NCI-H226 (cell line): Measurements from ENCODE around the gene RIBC2.
"Not testable (repeated sequence)": the region's sequence is repeated elsewhere in the genome, so short reads cannot be mapped to it uniquely, and the experiment has no call there.

ENCODE experiments used
- DNase-seq: peaks from one replicate; pipeline ENCODE4 v3.0.0-alpha.2; 2015

The RIBC2 gene, protein sequence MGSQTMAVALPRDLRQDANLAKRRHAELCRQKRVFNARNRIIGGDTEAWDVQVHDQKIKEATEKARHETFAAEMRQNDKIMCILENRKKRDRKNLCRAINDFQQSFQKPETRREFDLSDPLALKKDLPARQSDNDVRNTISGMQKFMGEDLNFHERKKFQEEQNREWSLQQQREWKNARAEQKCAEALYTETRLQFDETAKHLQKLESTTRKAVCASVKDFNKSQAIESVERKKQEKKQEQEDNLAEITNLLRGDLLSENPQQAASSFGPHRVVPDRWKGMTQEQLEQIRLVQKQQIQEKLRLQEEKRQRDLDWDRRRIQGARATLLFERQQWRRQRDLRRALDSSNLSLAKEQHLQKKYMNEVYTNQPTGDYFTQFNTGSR

DNA sequence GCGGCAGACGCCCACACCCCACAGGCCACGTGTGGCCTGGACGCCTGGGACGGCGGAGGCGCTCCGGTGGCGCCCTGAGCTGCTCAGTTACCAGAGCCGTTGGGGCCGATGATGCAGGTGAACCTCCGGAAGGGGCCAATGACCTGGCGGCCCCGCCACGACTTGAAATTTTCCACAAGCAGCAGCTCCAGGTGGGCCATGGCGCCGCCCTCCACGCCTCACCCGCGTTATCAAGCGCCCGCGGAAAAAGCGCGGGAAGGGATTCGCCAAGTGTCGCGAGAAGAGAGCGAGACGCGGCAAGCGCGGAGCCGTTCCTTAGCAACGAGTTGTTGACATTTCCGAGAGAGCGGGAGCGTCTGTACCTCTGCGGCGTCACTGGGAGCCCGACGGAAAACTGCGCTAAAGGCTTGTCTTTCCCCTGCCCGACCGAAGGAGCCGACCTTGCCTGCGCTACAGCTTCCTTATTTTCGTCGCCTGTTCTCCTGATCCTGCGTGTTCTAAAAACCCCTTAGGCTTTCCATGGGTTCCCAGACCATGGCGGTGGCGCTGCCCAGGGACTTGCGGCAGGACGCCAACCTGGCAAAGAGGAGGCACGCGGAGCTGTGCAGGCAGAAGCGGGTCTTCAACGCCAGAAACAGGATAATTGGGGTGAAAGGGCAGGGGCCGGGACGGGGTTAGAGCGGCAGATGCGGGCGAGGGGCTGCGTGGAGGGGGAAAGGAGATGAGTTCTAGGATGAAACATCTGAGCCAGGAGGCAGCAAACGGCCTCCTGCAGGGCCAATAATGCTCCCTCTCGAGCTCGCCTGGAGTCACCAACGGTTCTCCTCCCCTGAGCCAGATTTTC is at the start of gene RIBC2, which contains the start of gene SMC1B:
TSS of gene RIBC2 (plus strand) at position 326 of the 844 bp plus-strand sequence. CDS start at position 520, 194 bp downstream.
TSS of gene SMC1B (minus strand) at position 232 of the 844 bp plus-strand sequence. CDS start at position 200, 32 bp downstream.
- DNase-seq: no peak

DNA sequence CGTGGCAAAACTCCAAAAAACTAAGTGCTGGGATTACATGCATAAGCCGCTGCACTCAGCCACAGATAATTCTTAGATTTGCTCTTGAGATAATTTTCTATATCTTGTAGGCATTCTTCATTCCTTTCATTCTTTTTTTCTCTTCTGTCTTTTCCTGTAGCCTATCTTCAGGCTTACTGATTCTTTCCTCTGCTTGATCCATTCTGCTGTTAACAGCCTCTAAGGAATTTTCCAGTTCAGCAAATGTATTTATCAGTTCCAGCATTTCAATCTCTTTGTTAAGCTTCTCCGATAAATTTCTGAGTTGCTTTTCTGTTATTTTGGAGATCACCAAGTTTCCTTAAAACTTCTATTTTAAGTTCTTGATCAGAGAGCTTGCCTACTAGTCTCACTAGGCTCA is 46.8 kb upstream of the RIBC2 start:
- no peak for DNase-seq

DNA sequence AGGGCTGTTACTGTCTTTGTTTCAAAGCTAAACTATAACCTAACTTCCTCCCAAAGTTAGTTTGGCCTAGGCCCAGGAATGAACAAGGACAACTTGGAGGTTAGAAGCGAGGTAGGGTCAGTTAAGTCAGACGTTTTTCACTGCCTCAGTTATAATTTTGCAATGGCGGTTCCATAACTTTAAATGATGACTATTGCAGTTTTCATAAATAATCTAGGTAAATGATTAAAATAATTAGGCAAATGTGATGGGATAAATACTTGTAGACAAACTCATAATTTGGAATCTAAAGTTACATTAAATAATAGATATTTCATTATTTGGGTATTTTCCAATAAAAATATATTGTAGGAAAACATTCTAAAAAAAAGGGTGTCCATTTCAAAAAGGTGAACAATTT is 39.9 kb upstream of the RIBC2 start:
- not testable (repeated sequence) for DNase-seq

DNA sequence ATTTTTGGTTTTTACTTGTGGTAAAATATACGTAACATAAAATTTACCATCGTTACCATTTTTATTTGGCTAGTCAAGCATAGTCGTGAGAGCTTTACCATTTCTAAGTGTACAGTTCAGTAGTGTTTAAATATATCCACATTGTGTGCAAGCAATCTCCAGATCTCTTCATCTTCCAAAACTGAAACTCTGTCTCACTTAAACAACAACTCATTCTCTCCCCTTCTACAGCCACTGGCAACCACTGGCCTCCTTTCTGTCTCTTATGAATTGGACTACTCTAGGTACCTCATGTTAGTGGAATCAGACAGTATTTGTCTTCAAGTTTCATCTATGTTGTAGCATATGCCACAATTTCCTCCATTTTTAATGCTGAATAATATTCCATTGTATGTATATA is 37.5 kb upstream of the RIBC2 start:
- no peak for DNase-seq

DNA sequence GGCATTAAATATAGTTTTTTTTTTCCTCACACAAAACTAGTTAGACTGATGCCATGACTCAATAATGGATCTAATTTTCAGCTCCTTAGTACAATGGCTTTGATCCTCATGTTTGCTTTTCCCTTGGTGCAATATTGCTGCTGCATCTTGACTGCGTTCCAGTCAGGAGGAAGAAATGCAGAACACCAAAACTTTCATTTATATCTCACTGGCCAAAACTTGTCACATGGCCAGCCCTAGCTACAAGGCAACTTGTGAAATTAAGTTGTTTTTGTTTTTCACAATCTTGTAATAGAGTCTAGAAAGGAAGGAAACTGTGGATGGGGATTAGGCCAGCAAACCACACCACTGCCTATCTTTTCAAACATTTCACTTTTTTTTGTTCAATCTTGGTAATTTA is 36.8 kb upstream of the RIBC2 start:
- DNase-seq: no peak

DNA sequence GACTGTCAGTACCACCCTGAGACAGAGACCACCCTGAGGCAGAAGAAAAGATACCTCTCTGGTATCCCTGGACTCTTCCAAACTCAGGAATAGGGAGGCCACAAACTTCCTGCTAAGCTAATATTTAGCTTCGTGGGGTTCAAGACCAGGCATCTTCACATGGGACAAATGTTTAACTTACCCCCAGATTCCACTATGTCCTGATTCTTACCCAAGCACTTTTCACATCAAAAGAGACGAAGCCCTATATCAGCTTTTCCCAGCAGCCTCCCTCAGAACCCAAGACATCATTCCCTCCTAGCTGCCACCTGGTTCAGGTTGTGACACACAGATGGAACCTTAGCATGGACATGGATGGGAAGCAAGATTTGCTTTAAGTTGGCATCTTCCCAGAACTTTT is 32.1 kb upstream of the RIBC2 start:
- no peak for DNase-seq

DNA sequence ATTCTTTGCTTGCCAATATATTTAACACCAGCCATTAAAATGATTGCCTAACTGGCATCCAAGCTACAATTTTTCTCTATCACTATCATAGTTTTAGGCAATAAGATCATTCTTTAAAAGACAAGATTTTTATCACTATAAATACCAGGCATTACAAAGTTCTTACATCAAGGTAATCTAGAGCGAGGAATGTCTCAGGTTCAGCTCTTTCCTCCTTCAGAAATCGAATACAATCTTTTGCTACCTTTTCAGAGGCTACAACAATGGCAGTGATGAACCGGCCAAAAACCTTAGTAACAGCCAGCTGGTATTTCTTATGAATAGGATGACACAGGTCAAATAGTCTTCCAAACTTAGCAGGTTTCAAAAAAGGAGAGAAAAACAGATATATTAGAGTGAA is 23.9 kb upstream of the RIBC2 start:
- DNase-seq: no peak

DNA sequence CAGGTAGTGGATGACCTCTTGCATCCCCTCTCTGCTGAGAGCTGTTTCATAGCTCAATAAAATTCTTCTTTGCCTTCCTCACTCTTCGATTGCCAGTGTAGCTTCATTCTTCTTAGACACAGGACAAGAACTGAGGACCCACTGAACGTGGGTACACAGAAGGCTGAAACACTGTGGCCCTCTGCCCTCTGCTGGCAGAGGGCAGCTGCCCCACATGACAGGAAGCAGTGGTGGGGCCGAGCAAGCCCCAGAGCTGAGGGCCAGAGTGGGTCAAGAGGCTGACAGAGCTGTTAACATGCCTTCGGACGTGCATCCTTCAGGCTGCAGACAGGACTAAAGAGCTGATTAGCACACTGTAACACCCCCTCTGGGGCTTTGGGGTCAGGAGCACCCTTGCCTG is 15.7 kb upstream of the RIBC2 start:
- no peak for DNase-seq

DNA sequence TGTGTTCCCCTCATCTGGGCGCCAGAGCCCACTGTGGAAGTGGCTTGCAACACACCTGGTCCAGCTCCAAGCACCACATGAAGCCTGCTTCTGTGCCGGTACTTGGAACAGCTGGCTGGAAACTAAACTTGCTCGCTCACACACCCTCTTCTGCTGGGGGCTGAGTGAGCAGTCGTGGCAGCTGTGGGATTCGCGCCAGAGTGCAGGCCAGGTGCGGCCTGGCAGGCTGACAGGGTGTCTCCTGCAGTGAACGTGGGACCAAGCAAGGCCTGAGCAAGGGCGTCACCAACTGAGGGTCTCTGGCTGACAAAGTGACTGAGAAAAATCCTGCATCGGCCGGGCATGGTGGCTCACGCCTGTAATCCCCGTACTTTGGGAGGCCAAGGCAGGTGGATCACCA is 15.3 kb upstream of the RIBC2 start:
- no peak for DNase-seq

DNA sequence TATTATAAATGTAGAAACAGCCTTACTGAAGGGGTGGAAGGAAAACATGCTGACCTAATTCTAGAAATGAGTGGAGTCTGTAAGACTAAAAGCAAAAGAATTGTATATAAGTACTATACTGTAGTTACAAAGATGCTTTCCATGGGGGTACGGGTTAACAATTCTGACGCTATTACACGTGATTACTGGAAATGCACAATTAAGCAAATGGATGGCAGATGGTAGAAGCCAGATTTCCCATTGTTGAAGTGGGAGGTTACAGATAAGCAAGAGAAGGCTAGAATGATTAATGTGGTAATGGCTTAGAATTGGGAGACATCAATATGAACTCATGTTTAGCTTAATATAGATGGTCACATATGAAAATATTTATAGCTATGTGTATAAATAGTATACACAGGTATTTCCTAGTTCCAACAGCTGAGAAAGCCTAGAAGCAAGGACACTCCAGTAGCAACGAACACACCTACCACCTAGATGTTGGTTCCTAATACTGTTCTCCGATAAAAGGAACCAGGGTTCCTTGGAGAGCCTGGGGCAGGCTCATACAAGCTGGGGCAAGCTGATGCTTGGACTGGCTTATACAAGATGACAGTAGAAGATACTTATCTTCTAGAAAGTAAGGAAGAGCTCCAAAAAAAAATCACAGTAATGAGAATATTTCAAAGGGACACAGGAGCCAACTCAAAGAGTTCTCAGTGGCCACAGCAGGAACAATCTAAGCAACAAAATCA is 13.6 kb upstream of the RIBC2 start:
- DNase-seq: no peak

DNA sequence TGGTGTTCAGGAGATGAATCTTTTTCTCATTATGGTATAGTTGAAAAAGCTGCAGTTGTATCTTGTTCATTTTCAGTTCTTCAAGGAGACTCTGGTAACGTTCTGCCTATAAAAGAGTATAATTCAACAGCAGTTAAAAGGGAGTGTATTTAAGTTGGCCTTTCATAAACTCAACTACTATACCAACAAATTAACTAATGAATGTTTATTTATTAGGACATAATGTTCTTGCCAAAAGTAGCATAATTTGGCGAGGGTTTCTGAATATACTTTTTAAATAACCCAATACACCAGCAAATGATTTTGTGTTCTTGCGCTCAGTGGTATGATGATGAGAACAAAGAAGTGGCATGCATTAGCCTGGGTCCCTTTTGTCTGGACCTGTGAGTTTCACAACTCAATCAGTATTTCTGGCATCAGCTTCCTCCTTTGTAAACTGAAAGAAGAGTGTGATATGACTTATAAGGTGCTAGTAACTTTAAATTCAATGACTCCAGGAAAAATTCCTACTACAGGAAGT is 11.0 kb upstream of the RIBC2 start:
- DNase-seq: no peak

DNA sequence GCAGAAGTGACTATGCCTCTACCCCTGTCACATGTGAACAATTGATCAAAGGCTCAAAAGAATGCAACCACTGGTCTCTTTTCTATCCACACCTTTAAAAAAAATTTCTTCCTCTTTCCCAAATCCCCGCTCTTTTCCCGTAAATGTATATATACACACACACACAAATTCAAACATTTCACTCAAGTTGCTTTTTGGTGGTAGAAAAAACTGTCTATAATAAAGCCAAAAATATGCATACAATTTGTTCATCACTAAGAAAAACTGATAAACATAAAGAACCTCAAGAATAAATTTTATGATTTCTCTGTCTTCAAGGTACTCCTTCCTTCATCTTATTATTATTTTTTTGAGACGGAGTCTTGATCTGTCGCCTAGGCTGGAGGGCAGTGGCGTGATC is 5.7 kb upstream of the RIBC2 start:
- no peak for DNase-seq

DNA sequence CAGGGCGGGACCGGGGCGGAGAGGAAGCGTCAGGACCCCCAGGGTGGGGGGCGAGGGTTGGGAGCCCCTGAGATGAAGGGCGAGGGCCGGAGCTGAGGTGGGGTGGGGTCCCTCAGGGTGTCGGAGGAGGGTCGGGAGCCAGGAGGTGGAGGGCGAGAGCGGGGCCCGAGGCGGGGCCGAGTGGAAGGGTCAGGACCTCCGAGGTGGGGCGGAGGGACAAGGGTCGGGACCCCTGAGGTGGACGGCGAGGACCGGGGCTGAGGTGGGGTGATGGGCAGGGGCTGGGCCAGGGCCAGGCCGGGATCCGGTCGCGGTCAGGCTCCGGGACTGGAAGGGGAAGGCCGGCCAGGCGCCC is 503 bp upstream of the RIBC2 start:
- DNase-seq: no peak

DNA sequence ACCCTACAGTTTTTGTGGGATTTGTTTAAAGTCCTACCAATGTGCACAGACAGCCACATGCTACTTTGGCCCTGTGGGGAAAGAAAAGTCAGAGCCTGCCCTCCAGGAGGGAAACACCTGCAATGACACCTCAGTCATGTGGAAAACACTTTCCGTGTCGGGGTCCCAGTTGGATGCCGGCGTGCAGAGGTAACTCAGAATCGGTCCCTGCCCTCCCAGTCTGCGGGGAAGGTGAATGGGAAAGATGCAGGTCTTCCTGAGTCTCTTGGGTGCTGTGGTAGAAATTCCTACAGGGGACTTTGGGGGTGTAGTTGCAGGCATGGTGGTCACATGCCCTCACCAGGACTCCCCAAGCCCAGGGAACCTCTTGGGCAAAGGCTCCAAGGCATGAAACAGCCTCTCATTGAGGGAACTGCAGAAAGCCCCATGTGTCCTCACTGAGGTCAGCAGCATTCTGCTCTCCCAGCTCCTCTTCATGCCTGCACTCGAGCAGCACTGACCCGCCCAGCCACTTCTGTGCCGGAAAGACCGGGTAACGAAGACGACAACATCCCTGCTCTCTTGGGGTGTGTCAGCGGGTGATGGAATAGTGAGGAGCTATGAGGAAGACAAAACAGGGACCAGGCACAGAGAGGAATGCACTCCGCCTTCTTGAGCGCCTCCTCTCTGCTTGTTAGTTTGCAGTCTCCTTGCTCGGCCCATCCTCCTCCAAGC is 4.7 kb downstream of the RIBC2 start:
- no peak for DNase-seq

DNA sequence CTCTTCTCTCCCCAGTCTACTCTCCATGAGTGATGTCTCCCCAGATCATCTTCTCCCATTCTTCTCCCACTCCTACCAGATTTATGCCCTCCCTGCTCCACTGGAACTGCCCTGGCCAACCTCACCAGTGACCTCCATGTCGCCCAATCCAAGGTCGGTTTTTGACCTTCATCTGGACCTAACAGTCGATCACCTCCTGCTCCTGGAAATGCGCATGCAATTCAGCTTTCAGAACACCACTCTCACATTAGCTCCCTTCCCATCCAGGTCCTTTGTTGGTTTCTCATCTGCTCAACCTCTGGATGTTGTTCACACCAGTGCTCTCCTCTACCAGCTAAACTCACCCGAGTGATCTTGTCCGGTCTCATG is 5.3 kb downstream of the RIBC2 start:
- no peak for DNase-seq

DNA sequence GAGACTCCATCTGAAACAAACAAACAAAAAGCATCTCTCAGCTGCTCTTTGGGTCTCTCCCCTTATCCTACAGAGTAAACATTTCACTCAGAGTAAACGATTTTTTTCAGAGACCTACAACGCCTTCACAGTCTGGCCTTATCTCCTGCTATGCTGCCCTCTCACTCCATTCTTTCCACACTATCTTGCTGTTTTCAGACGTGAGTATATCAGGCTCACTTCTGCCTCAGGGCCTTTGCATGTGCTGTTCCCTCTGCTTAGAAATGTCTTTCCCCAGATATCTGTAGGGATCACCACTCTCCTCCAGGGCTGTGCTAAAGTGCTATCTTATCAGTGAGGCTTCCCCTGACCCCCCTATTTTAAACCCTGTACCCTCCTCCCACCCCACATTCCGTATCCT is 6.5 kb downstream of the RIBC2 start:
- DNase-seq: no peak

DNA sequence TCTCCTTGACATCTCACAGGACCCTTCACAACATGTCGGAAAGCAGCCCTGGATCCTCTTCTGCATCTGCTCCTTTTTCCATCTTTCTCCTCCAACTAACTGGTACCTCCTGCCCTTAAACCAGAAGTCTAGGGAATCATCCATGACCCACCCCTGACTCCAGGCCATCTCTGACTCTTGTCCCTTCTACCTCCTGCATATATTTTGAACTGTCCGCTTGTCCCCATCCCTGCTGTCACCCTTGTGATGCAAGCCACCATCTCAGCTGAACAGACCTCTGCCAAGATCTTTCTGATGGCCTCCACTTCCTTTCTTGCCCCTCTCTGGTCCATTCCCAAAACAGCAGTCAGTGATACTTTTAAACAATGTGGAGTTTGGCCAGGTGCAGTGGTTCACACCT is 7.0 kb downstream of the RIBC2 start:
- DNase-seq: no peak

DNA sequence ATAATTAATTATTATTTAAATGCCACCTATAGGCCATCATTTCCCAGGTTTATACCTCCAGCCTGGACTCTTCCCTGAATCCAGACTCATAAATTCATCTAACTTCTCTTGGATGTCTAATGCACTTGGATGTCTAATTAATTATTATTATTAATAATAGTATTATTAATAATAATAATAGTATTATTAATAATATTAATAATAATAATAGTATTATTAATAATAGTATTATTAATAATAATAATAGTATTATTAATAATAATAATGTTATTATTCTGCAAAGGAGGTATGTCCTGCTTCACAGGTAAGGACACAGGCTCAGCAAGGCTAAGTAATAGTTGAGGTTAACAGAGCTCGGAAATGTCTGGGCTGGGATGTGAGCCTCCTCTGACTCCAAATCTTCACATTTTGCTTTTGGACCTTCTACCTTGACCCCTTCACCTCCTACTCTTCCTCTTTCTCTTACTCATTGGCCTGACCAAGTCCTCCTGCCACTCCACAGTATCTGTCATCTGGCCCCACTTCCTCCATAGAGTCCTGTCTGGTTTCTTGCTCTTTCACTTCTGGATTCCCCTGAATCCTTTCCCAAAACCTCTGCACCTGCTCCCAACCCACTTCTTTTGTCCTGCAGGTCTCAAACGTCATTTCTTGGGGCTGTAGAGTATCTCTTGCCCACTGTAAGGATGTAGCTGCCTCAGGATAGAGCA is 8.0 kb downstream of the RIBC2 start:
- DNase-seq: no peak

DNA sequence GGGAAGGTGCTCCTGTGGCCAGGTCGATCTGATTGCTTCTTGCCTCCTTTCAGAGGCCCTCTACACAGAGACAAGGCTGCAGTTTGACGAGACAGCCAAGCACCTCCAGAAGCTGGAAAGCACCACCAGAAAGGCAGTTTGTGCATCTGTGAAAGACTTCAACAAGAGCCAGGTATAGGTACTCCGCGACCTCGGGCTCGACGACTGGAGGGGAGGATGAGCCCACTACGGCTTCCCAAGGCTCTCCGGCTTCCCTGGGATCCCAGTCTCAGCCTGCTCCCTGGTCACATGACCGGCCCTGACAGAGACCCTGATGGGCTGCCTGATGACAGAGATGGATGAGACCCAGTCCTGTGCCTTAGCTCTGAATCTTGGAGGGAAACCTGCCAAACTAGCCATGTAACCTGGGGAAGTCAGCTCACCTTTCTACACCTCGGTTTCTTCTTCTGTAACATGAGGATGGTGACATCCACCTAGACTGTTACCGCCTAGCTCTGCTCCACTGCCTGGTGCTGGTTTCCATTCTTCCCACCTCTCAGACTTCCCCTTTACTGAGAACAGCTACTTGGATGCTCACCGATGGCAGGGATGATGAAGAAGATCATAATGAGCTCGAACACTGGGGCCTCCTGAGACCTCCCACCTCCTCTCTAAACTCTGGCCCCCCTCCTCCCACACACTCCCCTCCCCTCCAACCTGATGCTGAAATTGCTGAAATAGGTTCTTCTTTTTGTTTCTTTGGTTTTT is 8.9 kb downstream of the RIBC2 start:
- no peak for DNase-seq

DNA sequence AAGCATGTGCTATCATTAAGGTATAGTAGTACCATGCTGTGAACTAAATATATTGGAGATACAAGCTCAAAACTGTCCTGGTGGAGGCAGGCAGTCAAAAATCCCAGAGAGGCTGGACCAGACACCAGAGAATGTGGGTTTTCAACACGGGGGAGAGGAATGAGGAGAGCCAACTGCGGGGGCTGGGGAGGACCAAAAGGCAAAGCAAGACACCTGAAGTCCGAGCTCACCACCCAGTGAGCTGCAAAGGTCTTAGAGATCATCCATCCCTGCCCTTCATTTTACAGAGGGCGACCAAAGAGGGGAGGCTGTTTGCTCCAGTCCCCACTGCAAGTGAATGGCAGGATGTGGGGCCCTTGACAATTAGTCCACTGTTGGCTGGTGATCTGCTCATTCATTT is 10.0 kb downstream of the RIBC2 start:
- no peak for DNase-seq

DNA sequence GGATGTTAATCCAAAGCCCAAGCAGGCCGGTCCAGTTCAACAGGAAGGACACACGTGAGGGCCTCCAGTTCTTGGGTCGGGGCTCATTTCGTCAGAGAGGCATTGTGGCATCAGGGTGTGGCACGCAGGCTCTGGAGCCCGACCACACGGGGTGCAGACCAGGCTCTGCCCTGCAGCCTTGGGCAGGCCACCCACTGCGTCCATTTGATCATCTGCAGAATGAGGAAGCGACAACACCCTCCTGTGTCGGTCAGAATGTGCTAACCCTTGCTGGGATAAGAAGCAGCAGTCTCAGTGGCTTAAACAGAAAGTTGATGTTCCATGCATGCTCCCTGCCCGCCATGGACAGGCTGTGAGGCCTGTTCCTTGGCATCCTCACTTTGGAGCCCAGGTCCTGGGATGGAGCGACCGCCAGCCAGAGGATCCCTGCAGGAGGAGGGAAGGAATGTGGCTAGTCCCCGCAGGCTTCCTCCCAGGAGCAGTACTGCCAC is 10.8 kb downstream of the RIBC2 start:
- DNase-seq: no peak
